BLaER1 treated with 17β-estradiol and CSF1 and Interleukin-3, amounts not matched to agents 10 nM and 100 nM (cell line): Measurements from ENCODE around the gene EEF1AKMT2.

ENCODE experiments used
- H3K27ac ChIP-seq, 11 experiments: shearing (Covaris generic); formaldehyde crosslinking; 2 replicates each; pipeline ENCODE4 v1.8.1; 2022
- H3K27me3 ChIP-seq, 11 experiments: shearing (Covaris generic); formaldehyde crosslinking; 2 replicates each; pipeline ENCODE4 v1.8.1; 2022
- H3K36me3 ChIP-seq, 11 experiments: shearing (Covaris generic); formaldehyde crosslinking; 2 replicates each; pipeline ENCODE4 v1.8.1; 2022
- H3K4me1 ChIP-seq, 10 experiments: shearing (Covaris generic); formaldehyde crosslinking; 2 replicates each; pipeline ENCODE4 v1.8.1; 2022
- H3K4me2 ChIP-seq, 11 experiments: shearing (Covaris generic); formaldehyde crosslinking; 2 replicates each; pipeline ENCODE4 v1.8.1; 2022
- H3K4me3 ChIP-seq, 10 experiments: shearing (Covaris generic); formaldehyde crosslinking; 2 replicates each; pipeline ENCODE4 v1.8.1; 2022
- H3K9ac ChIP-seq, 11 experiments: shearing (Covaris generic); formaldehyde crosslinking; 2 replicates each; pipeline ENCODE4 v1.8.1; 2022
- H3K9me3 ChIP-seq, 11 experiments: shearing (Covaris generic); formaldehyde crosslinking; replicated peaks in 1 of 11; 2 replicates each; pipeline ENCODE4 v1.8.1; 2022
- H4K20me1 ChIP-seq, 11 experiments: shearing (Covaris generic); formaldehyde crosslinking; 2 replicates each; pipeline ENCODE4 v1.8.1; 2022
- Cebpa-rat ChIP-seq, 11 experiments: shearing (Covaris generic); IDR thresholded peaks; 2 replicates each; pipeline ENCODE4 v1.8.1; 2022

EEF1AKMT2 gene

DNA sequence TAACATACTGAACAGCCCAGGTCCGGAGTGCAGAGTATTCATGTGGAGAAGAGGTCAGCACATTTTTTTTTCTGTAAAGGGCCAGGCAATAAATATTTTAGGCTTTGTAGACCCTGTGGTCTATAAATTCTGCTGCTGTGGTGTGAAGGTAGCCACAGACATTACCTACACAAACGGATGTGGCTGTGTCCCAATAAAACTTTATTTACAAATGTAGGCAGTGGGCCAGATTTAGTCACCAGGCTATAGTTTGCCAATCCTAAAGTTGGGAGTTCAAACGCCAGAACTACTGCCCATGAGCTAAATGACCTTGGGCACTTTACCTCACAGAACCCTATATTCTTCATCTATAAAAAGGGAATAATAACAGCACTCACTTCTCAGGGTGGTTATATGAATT, 60.9 kb downstream of the EEF1AKMT2 start:
- peak overlapping the region in 4 of 11 experiments; percentile 88 to 93 (median 92); a peak in 9 of 22 replicates for H3K27ac ChIP-seq
- no peaks in the 10 kb centered on the region for H3K27me3 ChIP-seq
- no peak overlapping the region for H3K4me3 ChIP-seq
- peaks cover 0 to 39% (median 7%) of the 10 kb centered on the region in 11 experiments; a peak in 10 of 22 replicates for H3K36me3 ChIP-seq
- H4K20me1 ChIP-seq: peaks cover 23 to 80% (median 43%) of the 10 kb centered on the region in 11 experiments; a peak in 21 of 22 replicates
- H3K9me3 ChIP-seq: no peaks in the 10 kb centered on the region
- TF ChIP-seq Cebpa-rat (IDR thresholded peaks at IDR 0.05): no peak
- peak overlapping the region in 7 of 11 experiments; percentile 3 to 98 (median 90); a peak in 6 of 22 replicates for H3K4me2 ChIP-seq
- H3K9ac ChIP-seq: no peak overlapping the region
- H3K4me1 ChIP-seq: peaks cover 81 to 100% (median 99%) of the 10 kb centered on the region in 10 experiments

DNA sequence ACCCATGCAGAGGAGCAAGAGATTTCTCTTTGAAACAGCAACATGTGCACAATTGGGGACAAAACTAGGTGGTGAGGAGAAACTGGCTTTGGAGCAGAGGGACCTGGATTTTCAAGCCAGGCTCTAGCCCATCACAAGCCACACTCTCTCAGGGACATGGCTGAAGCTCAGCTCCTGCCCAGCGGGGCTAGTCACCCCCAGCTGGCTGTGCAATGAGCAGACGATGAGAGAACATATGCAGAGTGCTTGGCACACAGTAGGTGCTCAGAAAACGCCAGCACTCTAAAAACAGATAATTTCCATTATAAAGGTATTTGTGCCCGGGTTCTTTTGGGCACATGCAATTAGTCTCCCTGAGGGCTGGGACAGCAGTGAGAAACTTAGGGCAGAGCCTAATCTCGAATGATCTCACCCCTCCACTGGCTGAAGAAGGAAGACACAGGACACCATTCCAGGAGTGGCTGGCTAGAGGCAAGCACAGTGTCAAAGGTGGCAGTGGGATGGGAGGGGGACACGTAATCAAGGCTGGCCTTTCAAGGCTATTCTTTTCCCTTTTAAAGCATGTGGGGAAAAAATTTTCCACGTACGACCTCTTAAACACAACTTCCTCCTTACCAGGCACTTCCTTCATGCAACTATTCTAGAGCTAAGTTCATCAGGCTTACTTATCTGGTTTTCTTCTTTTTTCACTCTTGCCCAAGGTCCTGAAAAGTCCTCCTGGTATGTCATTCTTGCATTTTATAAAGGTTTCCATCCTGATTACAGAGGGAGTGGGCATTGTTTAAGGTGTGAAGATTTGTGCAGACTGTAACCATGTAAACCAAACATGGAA, 62.6 kb downstream of the EEF1AKMT2 start:
- Histone ChIP-seq H3K9me3 (no peaks in the 10 kb centered on the region), H3K27me3 (no peaks in the 10 kb centered on the region), H3K9ac (peak overlapping the region; percentile 67 to 82 (median 74)), H3K27ac (peak overlapping the region; percentile 81 to 93 (median 87)), H4K20me1 (peaks cover 6 to 70% (median 30%) of the 10 kb centered on the region in 11 experiments; a peak in 18 of 22 replicates), H3K4me1 (peaks cover 81 to 100% (median 99%) of the 10 kb centered on the region in 10 experiments), H3K4me2 (peak overlapping the region; percentile 84 to 98 (median 90)), H3K36me3 (peaks cover 0 to 46% (median 7%) of the 10 kb centered on the region in 11 experiments; a peak in 10 of 22 replicates), H3K4me3 (peak overlapping the region in 3 of 10 experiments; percentile 24 to 35 (median 25); a peak in 6 of 20 replicates)
- no peak; a peak in 1 of 22 replicates for TF ChIP-seq Cebpa-rat (IDR thresholded peaks at IDR 0.05)

- no peaks in the 10 kb centered on the region for H3K27me3 ChIP-seq
- peaks cover 0 to 69% (median 23%) of the 10 kb centered on the region in 11 experiments; a peak in 15 of 22 replicates for H4K20me1 ChIP-seq
- peaks cover 81 to 100% (median 99%) of the 10 kb centered on the region in 10 experiments for H3K4me1 ChIP-seq
- H3K27ac ChIP-seq: peak overlapping the region; percentile 81 to 93 (median 87)
- no peaks in the 10 kb centered on the region for H3K9me3 ChIP-seq
- peak overlapping the region in 5 of 10 experiments; percentile 3 to 34 (median 18); a peak in 5 of 20 replicates for H3K4me3 ChIP-seq
- peak overlapping the region; percentile 67 to 82 (median 74) for H3K9ac ChIP-seq
- peak overlapping the region; percentile 84 to 98 (median 90) for H3K4me2 ChIP-seq
- peak in 10 of 11 experiments; percentile 26 to 94 (median 57); a peak in 16 of 22 replicates for TF ChIP-seq Cebpa-rat (IDR thresholded peaks at IDR 0.05)
- H3K36me3 ChIP-seq: peaks cover 0 to 46% (median 7%) of the 10 kb centered on the region in 11 experiments; a peak in 10 of 22 replicates
These were observed 63.4 kb downstream of the EEF1AKMT2 start for GRCh38 chr10:124728071-124728829.

GRCh38 chr10:124727361-124727960, 64.2 kb downstream of the EEF1AKMT2 start:
- Histone ChIP-seq H3K27ac (peak overlapping the region; percentile 81 to 93 (median 87)), H3K27me3 (no peaks in the 10 kb centered on the region), H4K20me1 (peaks cover 0 to 67% (median 23%) of the 10 kb centered on the region in 11 experiments; a peak in 13 of 22 replicates), H3K4me3 (0 out of 20 replicates have a peak overlapping the region, but pooled peaks of 3 of the 10 experiments have one; percentile 9 to 34 (median 18)), H3K9ac (peak overlapping the region; percentile 67 to 82 (median 74); a peak in 16 of 22 replicates), H3K4me1 (peaks cover 82 to 100% (median 99%) of the 10 kb centered on the region in 10 experiments), H3K9me3 (no peaks in the 10 kb centered on the region), H3K4me2 (peak overlapping the region; percentile 84 to 98 (median 90)), H3K36me3 (peaks cover 0 to 38% (median 6%) of the 10 kb centered on the region in 11 experiments; a peak in 10 of 22 replicates)
- no peak for TF ChIP-seq Cebpa-rat (IDR thresholded peaks at IDR 0.05)

GRCh38 chr10:124725791-124726190, 65.9 kb downstream of the EEF1AKMT2 start:
- peaks cover 96 to 100% (median 100%) of the 10 kb centered on the region in 10 experiments for H3K4me1 ChIP-seq
- H3K27me3 ChIP-seq: no peaks in the 10 kb centered on the region
- no peak overlapping the region for H3K4me3 ChIP-seq
- no peak for TF ChIP-seq Cebpa-rat (IDR thresholded peaks at IDR 0.05)
- peaks cover 0 to 62% (median 26%) of the 10 kb centered on the region in 11 experiments; a peak in 13 of 22 replicates for H4K20me1 ChIP-seq
- H3K9me3 ChIP-seq: no peaks in the 10 kb centered on the region
- H3K4me2 ChIP-seq: peak overlapping the region; percentile 79 to 92 (median 86)
- H3K36me3 ChIP-seq: peaks cover 0 to 23% (median 0%) of the 10 kb centered on the region in 11 experiments; a peak in 5 of 22 replicates
- H3K27ac ChIP-seq: peak overlapping the region in 4 of 11 experiments; percentile 75 to 93 (median 76); a peak in 9 of 22 replicates
- 0 out of 22 replicates have a peak overlapping the region, but pooled peaks of 1 of the 11 experiments have one; percentile 77 for H3K9ac ChIP-seq

- TF ChIP-seq Cebpa-rat (IDR thresholded peaks at IDR 0.05): no peak
- no peak overlapping the region for H3K4me3 ChIP-seq
- H3K9ac ChIP-seq: peak overlapping the region in 9 of 11 experiments; percentile 13 to 77 (median 68); a peak in 12 of 22 replicates
- no peaks in the 10 kb centered on the region for H3K27me3 ChIP-seq
- peaks cover 0 to 58% (median 30%) of the 10 kb centered on the region in 11 experiments; a peak in 13 of 22 replicates for H4K20me1 ChIP-seq
- H3K4me1 ChIP-seq: peaks cover 96 to 100% (median 99%) of the 10 kb centered on the region in 10 experiments
- peak overlapping the region; percentile 59 to 93 (median 76); a peak in 19 of 22 replicates for H3K27ac ChIP-seq
- H3K4me2 ChIP-seq: peak overlapping the region; percentile 79 to 92 (median 86)
- H3K9me3 ChIP-seq: no peaks in the 10 kb centered on the region
- peaks cover 0 to 23% (median 0%) of the 10 kb centered on the region in 11 experiments; a peak in 4 of 22 replicates for H3K36me3 ChIP-seq
These were observed 66.5 kb downstream of the EEF1AKMT2 start for GRCh38 chr10:124725171-124725631.

DNA sequence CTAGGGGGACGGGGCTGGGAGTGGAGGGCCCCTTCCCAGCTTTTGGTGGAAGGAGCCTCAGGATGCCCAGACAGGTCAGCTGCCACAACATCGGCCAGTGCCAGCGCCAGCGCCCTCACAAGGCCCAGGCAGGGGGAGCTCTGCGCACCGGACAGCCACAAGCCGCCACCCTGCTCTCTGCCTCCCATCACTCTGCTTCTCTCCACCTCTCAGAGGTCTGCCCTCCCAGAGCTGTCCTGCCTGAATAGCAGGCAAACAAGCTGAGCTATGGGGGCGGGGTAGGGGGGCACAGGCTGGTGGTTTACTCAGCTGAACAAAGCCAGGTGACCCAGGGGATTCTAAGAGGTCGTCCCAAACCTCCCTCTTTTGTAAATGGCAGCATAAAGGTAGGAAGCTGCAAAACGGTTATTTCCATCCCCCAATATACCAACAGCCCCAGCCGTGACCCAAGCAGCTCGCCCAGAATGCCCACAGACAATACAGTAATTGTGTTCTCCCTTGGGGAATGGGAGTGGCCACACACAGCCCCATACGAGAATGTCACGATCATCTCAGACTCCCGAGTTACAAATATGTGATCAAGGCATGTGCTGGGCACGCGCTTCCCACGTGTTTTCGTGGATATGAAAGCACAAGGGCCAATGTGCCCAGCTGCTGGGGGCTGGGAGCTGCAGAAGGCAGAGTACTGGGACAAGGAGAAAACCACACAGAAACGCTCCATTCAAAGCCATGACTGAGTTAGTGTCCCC, 67.2 kb downstream of the EEF1AKMT2 start:
- Histone ChIP-seq H4K20me1 (peaks cover 0 to 54% (median 30%) of the 10 kb centered on the region in 11 experiments; a peak in 13 of 22 replicates), H3K27ac (peak overlapping the region; percentile 59 to 93 (median 76); a peak in 21 of 22 replicates), H3K9ac (peak overlapping the region; percentile 63 to 77 (median 68)), H3K27me3 (no peaks in the 10 kb centered on the region), H3K4me3 (no peak overlapping the region), H3K4me2 (peak overlapping the region; percentile 79 to 92 (median 86)), H3K4me1 (peaks cover 96 to 100% (median 99%) of the 10 kb centered on the region in 10 experiments), H3K9me3 (no peaks in the 10 kb centered on the region), H3K36me3 (peaks cover 0 to 16% (median 0%) of the 10 kb centered on the region in 11 experiments; a peak in 4 of 22 replicates)
- TF ChIP-seq Cebpa-rat (IDR thresholded peaks at IDR 0.05): no peak
